Spleen (tissue), 11 donors: Measurements from ENCODE around the gene GKN2. TPM values are rescaled to one million over a fixed set of nuclear protein-coding genes. Genes with fewer than 3 reads are reported as not detected.

ENCODE experiments used
- DNase-seq: peaks from one replicate; pipeline ENCODE4 v3.0.0-alpha.2; 2020
- H3K27ac ChIP-seq, 8 donors: fragments of 200-600 bp; sonication (generic) in 7 of 8; 1 replicate in 4 of 8; 2 replicates in 4 of 8; pipeline versions ENCODE4 v1.5.0 to v1.8.0; 2016 to 2021; ENCODE audit warnings: inconsistent platforms in 4 of 8, mild to moderate bottlenecking in 4 of 8, moderate library complexity in 1 of 8
- H3K27me3 ChIP-seq, 7 donors: fragments of 200-600 bp; sonication (generic) in 6 of 7; replicated peaks in 1 of 7; 1 replicate in 4 of 7; 2 replicates in 3 of 7; pipeline versions ENCODE4 v1.5.0 to v1.8.0; 2016 to 2021; ENCODE audit warnings: inconsistent platforms in 3 of 7, mild to moderate bottlenecking in 1 of 7
- H3K36me3 ChIP-seq, 6 donors: fragments of 200-600 bp; sonication (generic) in 5 of 6; 1 replicate in 4 of 6; 2 replicates in 2 of 6; pipeline versions ENCODE4 v1.5.0 to v1.8.0; 2016 to 2021; ENCODE audit warnings: inconsistent platforms in 2 of 6
- H3K4me1 ChIP-seq, 6 donors: fragments of 200-600 bp; sonication (generic) in 5 of 6; 1 replicate in 3 of 6; 2 replicates in 3 of 6; pipeline versions ENCODE4 v1.5.0 to v1.8.0; 2016 to 2021; ENCODE audit warnings: inconsistent platforms in 3 of 6
- H3K4me3 ChIP-seq, 8 donors: fragments of 200-600 bp; sonication (generic) in 7 of 8; 1 replicate in 4 of 8; 2 replicates in 4 of 8; pipeline versions ENCODE4 v1.5.0 to v1.8.0; 2016 to 2021; ENCODE audit warnings: inconsistent platforms in 4 of 8, mild to moderate bottlenecking in 4 of 8, moderate library complexity in 2 of 8
- H3K9me3 ChIP-seq, 8 donors: fragments of 200-600 bp; sonication (generic) in 7 of 8; 1 replicate in 4 of 8; 2 replicates in 4 of 8; pipeline versions ENCODE4 v1.5.0 to v1.8.0; 2016 to 2021; ENCODE audit warnings: inconsistent platforms in 4 of 8
- CTCF ChIP-seq, 11 experiments: fragments of 200-600 bp in 7 of 11; fragments of 450-650 bp in 4 of 11; sonication (generic) in 4 of 11; IDR thresholded peaks in 8 of 11; conservative IDR thresholded peaks in 3 of 11; 1 replicate in 7 of 11; 2 replicates in 4 of 11; pipeline versions ENCODE4 v1.4.0 to v1.8.0; 2016 to 2021; ENCODE audit warnings: antibody characterized with exemption in 11 of 11, inconsistent platforms in 4 of 11, mild to moderate bottlenecking in 1 of 11
- POLR2A ChIP-seq, 3 donors: fragments of 450-650 bp; IDR thresholded peaks; one replicate each; pipeline ENCODE4 v1.5.1; 2017; ENCODE audit warnings: antibody characterized with exemption in 3 of 3, mild to moderate bottlenecking in 1 of 3
- POLR2AphosphoS5 ChIP-seq, 3 donors: sonication (generic); formaldehyde crosslinking; IDR thresholded peaks; one replicate each; pipeline ENCODE4 v1.5.1; 2017; ENCODE audit warnings: antibody characterized with exemption in 3 of 3
- WGBS, 5 donors: extraction: QIAGEN DNeasy Blood & Tissue Kit in 3 of 5; methylation state at CpG; one replicate each; pipeline versions ENCODE4 v1.1.5 to v1.1.7; 2013 to 2018; 5-methylcytosine and 5-hydroxymethylcytosine counted together
- intact Hi-C: fragments of 100-400 bp; cut with DNase I; formaldehyde crosslinking; loops from one replicate; pipeline ENCODE4 v1.15.0; 2023; ENCODE audit warnings: low total_unique reads
- polyA plus RNA-seq, 3 donors: library from polyadenylated mRNA; stranded (reverse); fragments of 200-250 nt; gene quantifications; one replicate each; pipeline ENCODE4 v1.2.1, GENCODE V29; 2013
- total RNA-seq, 7 donors: library from RNA; depleted of rRNA in 3 of 7; stranded (reverse); fragments of >200 nt in 3 of 7; fragmentation: NEBNext Ultra II Directional in 4 of 7; extraction: Animal tissue kit (Norgen Biotek cat#: 25700) in 4 of 7; gene quantifications; one replicate each; pipeline versions ENCODE4 v1.1.0 to v1.2.1, GENCODE V29; 2016 to 2021
- donor health status: healthy with polysubstance abuse.
- donor health status: DM: no; HTN: no; CAD: no; lungs with moderate emphysema.
- donor health status: DM: no; HTN: no; CAD: no.
- donor health status: Bipolar disorder and iron deficiency.
- donor health status: healthy.
- donor health status: DM: no; HTN: no; CAD: no.
- donor health status: DM: yes; HTN: yes; CAD: no.

GKN2 gene
- total and polyA plus RNA-seq, 10 donors: 0.12 to 0.26 TPM; not detected in 8

GRCh38 chr2:68989035-68989434, 36.3 kb upstream of the GKN2 start:
- 64 to 82% (median 79%) methylated on average over 5 of the region's 5 CpGs for WGBS, 5 donors
- Histone ChIP-seq H3K27ac (no peak overlapping the region), H3K36me3 (no peaks in the 10 kb centered on the region), H3K9me3 (no peaks in the 10 kb centered on the region), H3K27me3 (no peaks in the 10 kb centered on the region), H3K4me1 (no peaks in the 10 kb centered on the region), H3K4me3 (no peak overlapping the region)
- no peak for DNase-seq
- TF ChIP-seq CTCF (IDR thresholded peaks at IDR 0.05 in 8 of 11, conservative IDR thresholded peaks at IDR 0.05 in 3 of 11) (no peak), POLR2AphosphoS5 (IDR thresholded peaks at IDR 0.05) (no peak), POLR2A (IDR thresholded peaks at IDR 0.05) (no peak)
- intact Hi-C loops: no loop called here

- H3K27ac ChIP-seq: no peak overlapping the region
- intact Hi-C loops: no loop called here
- H3K27me3 ChIP-seq: no peaks in the 10 kb centered on the region
- no peak for DNase-seq
- no peak overlapping the region for H3K4me3 ChIP-seq
- H3K36me3 ChIP-seq: no peaks in the 10 kb centered on the region
- WGBS, 5 donors: 60 to 83% (median 79%) methylated on average over 5 of the region's 5 CpGs
- no peaks in the 10 kb centered on the region for H3K9me3 ChIP-seq
- no peaks in the 10 kb centered on the region for H3K4me1 ChIP-seq
- TF ChIP-seq POLR2AphosphoS5 (IDR thresholded peaks at IDR 0.05) (no peak), POLR2A (IDR thresholded peaks at IDR 0.05) (no peak), CTCF (IDR thresholded peaks at IDR 0.05 in 8 of 11, conservative IDR thresholded peaks at IDR 0.05 in 3 of 11) (no peak)
These were observed 34.4 kb upstream of the GKN2 start for GRCh38 chr2:68987021-68987503.

GRCh38 chr2:68980956-68981355, 28.3 kb upstream of the GKN2 start:
- TF ChIP-seq POLR2A (IDR thresholded peaks at IDR 0.05) (no peak), POLR2AphosphoS5 (IDR thresholded peaks at IDR 0.05) (no peak), CTCF (IDR thresholded peaks at IDR 0.05 in 8 of 11, conservative IDR thresholded peaks at IDR 0.05 in 3 of 11) (no peak)
- DNase-seq: no peak

GRCh38 chr2:68978098-68978497, 25.4 kb upstream of the GKN2 start:
- intact Hi-C loops: no loop called here
- Histone ChIP-seq H3K4me3 (no peak overlapping the region), H3K4me1 (no peaks in the 10 kb centered on the region), H3K27me3 (peaks cover 0 to 12% (median 0%) of the 10 kb centered on the region in 7 donors), H3K27ac (no peak overlapping the region), H3K36me3 (no peaks in the 10 kb centered on the region), H3K9me3 (no peaks in the 10 kb centered on the region)
- DNase-seq: no peak
- TF ChIP-seq CTCF (IDR thresholded peaks at IDR 0.05 in 8 of 11, conservative IDR thresholded peaks at IDR 0.05 in 3 of 11) (no peak), POLR2A (IDR thresholded peaks at IDR 0.05) (no peak), POLR2AphosphoS5 (IDR thresholded peaks at IDR 0.05) (no peak)
- 75 to 94% (median 80%) methylated on average over 3 of the region's 3 CpGs for WGBS, 5 donors

More at GRCh38 chr2:68980956-68981355, 28.3 kb upstream of the GKN2 start:
- Histone ChIP-seq H3K27me3 (peaks cover 0 to 12% (median 0%) of the 10 kb centered on the region in 7 donors), H3K27ac (no peak overlapping the region), H3K9me3 (no peaks in the 10 kb centered on the region), H3K36me3 (no peaks in the 10 kb centered on the region), H3K4me1 (no peaks in the 10 kb centered on the region), H3K4me3 (no peak overlapping the region)
- intact Hi-C loops: no loop called here
- 11 to 42% (median 31%) methylated on average over 1 of the region's 1 CpG for WGBS, 5 donors
